ENCODE measurements around the gene NAGPA.

Gene NAGPA

DNA sequence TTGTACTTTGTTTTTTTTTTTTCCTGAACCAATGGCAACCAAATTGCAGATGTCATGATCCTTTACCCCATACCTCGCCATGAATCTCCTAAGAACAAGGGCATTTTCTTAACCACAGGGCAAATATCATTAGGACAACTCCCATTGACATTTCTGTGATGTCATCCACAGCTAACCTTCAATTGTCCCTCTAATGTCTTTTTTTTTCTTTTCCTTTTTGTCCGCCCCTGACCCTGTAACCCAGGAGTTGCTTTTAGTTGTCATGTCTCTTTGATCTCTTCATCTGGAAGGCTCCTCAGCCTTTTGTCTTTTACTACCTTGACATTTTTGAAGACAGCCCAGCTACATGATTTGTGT, 410 bp upstream of the NAGPA start:
- TF ChIP-seq FOXP2 (optimal IDR thresholded peaks at IDR 0.05; ENCODE audit: borderline replicate concordance, extremely low read depth, extremely low read length, insufficient read depth) (no peak), TAF1 (IDR thresholded peaks at IDR 0.05; ENCODE audit: borderline replicate concordance, insufficient read depth, low read length) (no peak), SIN3A (IDR thresholded peaks at IDR 0.05; ENCODE audit: borderline replicate concordance, insufficient read depth, low read length) (no peak), POLR2AphosphoS5 (IDR thresholded peaks at IDR 0.05; ENCODE audit: low read depth, low read length) (no peak)
- TF ChIP-seq, protein P1, sequence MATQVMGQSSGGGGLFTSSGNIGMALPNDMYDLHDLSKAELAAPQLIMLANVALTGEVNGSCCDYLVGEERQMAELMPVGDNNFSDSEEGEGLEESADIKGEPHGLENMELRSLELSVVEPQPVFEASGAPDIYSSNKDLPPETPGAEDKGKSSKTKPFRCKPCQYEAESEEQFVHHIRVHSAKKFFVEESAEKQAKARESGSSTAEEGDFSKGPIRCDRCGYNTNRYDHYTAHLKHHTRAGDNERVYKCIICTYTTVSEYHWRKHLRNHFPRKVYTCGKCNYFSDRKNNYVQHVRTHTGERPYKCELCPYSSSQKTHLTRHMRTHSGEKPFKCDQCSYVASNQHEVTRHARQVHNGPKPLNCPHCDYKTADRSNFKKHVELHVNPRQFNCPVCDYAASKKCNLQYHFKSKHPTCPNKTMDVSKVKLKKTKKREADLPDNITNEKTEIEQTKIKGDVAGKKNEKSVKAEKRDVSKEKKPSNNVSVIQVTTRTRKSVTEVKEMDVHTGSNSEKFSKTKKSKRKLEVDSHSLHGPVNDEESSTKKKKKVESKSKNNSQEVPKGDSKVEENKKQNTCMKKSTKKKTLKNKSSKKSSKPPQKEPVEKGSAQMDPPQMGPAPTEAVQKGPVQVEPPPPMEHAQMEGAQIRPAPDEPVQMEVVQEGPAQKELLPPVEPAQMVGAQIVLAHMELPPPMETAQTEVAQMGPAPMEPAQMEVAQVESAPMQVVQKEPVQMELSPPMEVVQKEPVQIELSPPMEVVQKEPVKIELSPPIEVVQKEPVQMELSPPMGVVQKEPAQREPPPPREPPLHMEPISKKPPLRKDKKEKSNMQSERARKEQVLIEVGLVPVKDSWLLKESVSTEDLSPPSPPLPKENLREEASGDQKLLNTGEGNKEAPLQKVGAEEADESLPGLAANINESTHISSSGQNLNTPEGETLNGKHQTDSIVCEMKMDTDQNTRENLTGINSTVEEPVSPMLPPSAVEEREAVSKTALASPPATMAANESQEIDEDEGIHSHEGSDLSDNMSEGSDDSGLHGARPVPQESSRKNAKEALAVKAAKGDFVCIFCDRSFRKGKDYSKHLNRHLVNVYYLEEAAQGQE (IDR thresholded peaks at IDR 0.05; ENCODE audit: insufficient read depth in 1 of 2, low read depth in 2 of 2, low read length in 2 of 2): no peak

DNA sequence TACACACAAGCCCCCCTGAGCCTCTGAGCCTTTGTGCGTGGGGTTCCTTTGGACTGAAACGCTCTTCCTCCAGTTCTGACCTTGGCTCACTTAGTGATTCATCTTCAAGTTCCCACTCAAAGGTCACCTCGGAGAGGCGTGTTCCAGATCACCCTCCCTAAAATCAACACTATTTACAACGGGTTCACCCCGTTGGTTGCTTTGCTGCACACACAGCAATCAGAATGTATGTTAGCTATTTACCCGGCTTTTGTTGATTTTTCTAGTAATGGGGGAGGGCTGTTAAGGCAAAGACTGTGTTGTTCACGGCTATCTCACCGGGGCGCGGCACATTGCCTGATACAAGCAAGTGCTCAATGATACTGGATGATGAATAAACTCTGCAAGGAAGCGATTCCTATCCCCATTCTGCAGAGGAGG, 977 bp downstream of the NAGPA start:
- no peak for TF ChIP-seq SIN3A (IDR thresholded peaks at IDR 0.05; ENCODE audit: borderline replicate concordance, insufficient read depth, low read length)
- no peak for TF ChIP-seq FOXP2 (optimal IDR thresholded peaks at IDR 0.05; ENCODE audit: borderline replicate concordance, extremely low read depth, extremely low read length, insufficient read depth)
- TF ChIP-seq, protein P1 (IDR thresholded peaks at IDR 0.05; ENCODE audit: insufficient read depth in 1 of 2, low read depth in 2 of 2, low read length in 2 of 2): no peak
- TF ChIP-seq TAF1 (IDR thresholded peaks at IDR 0.05; ENCODE audit: borderline replicate concordance, insufficient read depth, low read length): no peak
- TF ChIP-seq POLR2AphosphoS5 (IDR thresholded peaks at IDR 0.05; ENCODE audit: low read depth, low read length): no peak

DNA sequence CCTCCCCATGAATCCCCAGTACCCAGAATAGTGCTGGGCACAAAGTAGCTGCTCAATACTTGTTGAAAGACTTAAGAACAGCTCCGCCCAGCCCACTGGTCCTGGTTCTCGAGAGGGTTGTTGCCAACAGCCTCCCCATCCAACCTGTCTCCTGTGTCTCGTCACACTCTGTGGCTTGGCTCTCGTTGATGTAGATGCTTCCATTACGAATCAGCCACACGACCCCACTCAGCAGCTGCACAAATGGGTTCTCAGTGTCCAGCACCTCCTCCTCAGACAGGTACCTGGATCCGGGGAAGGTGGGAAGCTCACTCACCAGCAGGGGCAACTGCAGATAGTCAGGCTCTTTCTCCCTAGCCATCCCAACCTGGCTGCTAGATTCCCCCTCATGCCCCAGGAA, 2.1 kb downstream of the NAGPA start:
- TF ChIP-seq SIN3A (IDR thresholded peaks at IDR 0.05; ENCODE audit: borderline replicate concordance, insufficient read depth, low read length) (no peak), POLR2AphosphoS5 (IDR thresholded peaks at IDR 0.05; ENCODE audit: low read depth, low read length) (no peak), FOXP2 (optimal IDR thresholded peaks at IDR 0.05; ENCODE audit: borderline replicate concordance, extremely low read depth, extremely low read length, insufficient read depth) (no peak), TAF1 (IDR thresholded peaks at IDR 0.05; ENCODE audit: borderline replicate concordance, insufficient read depth, low read length) (no peak)
- TF ChIP-seq, protein P1 (IDR thresholded peaks at IDR 0.05; ENCODE audit: insufficient read depth in 1 of 2, low read depth in 2 of 2, low read length in 2 of 2): no peak

DNA sequence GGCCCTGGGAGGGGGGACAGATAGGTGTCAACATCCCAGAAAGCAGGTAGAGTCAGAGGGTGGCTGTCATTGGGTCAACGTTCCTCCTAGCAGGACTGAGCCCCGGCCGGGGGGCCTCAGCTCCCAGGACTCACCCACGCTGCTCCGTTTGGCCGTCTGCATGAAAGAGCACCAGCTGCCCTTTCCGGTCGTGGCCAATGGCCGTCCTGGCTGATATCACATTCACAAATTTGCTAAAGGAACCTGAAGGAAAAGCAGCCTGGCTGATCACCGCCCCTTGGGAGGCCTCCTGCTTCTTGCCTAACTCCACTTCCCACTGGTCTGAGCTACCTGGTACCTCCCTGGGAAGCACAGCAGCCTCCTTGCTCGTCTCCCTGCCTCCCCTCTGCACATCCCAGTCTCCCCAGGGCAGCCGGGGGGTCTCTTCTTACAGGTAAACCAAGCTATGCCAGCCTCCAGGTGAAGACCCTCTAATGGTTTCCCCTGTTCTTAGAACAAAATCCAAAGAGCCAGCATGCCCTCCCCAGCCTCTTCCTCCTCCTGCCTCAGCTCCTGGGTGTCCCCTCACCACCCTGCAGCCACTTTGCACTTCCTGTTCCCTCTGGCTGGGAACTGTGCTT, 3.4 kb downstream of the NAGPA start:
- TF ChIP-seq FOXP2 (optimal IDR thresholded peaks at IDR 0.05; ENCODE audit: borderline replicate concordance, extremely low read depth, extremely low read length, insufficient read depth) (no peak), SIN3A (IDR thresholded peaks at IDR 0.05; ENCODE audit: borderline replicate concordance, insufficient read depth, low read length) (no peak), POLR2AphosphoS5 (IDR thresholded peaks at IDR 0.05; ENCODE audit: low read depth, low read length) (no peak), TAF1 (IDR thresholded peaks at IDR 0.05; ENCODE audit: borderline replicate concordance, insufficient read depth, low read length) (no peak)
- TF ChIP-seq, protein P1 (IDR thresholded peaks at IDR 0.05; ENCODE audit: insufficient read depth in 1 of 2, low read depth in 2 of 2, low read length in 2 of 2): no peak
